Caco-2 (cell line): ENCODE results near the gene PTTG1IP. TPM values are rescaled to one million over a fixed set of nuclear protein-coding genes. Genes with fewer than 3 reads are reported as not detected.
A peak's percentile ranks its signal among the peaks of the same experiment; 100 is the strongest.

Experiments used
- BruUV-seq: library from RNA; stranded (reverse); fragments of 400-500 nt; replicated peaks from 2 replicates; lab custom pipeline; 2021; lab: Mats Ljungman, UMichigan
- CTCF ChIA-PET: fragments of 300-600 bp; sonication (Branson Sonifier 250); formaldehyde crosslinking; loops from one replicate; lab custom pipeline; 2022; ENCODE audit warnings: antibody characterized with exemption; lab: Charles Lee
- POLR2A ChIA-PET: fragments of 300-600 bp; sonication (Branson Sonifier 250); formaldehyde crosslinking; loops from one replicate; lab custom pipeline; 2022; ENCODE audit warnings: antibody characterized with exemption; lab: Charles Lee
- DNase-seq, 2 experiments: peaks; one replicate each; pipeline versions ENCODE4 v3.0.0 to v3.0.0-alpha.2; 2020 to 2022
- H3K27me3 ChIP-seq: replicated peaks from 2 replicates; pipeline ENCODE4 v1.6.0; 2011; ENCODE audit warnings: low read length; ENCODE audit not compliant: control insufficient read depth, insufficient read depth
- H3K36me3 ChIP-seq: 2 replicates; pipeline ENCODE4 v1.5.1; 2011; ENCODE audit warnings: low read length; ENCODE audit not compliant: control insufficient read depth, insufficient read depth
- H3K4me1 ChIP-seq: fragments of 250-450 bp; sonication (Bioruptor Pico); 2 replicates; pipeline ENCODE4 v1.5.1; 2020; ENCODE audit warnings: mild to moderate bottlenecking
- H3K4me3 ChIP-seq: 2 replicates; pipeline ENCODE4 v1.5.1; 2011; ENCODE audit warnings: low read depth, mild to moderate bottlenecking, control low read depth, low read length
- H3K9me3 ChIP-seq: fragments of 250-450 bp; sonication (Bioruptor Pico); 2 replicates; pipeline ENCODE4 v1.5.1; 2020; ENCODE audit warnings: mild to moderate bottlenecking, moderate library complexity
- H3K27ac Mint-ChIP-seq: one replicate; pipeline ENCODE4 v1.8.0; 2022; ENCODE audit warnings: mixed read lengths; ENCODE audit not compliant: unreplicated experiment
- H3K27me3 Mint-ChIP-seq: one replicate; pipeline ENCODE4 v1.8.0; 2022; ENCODE audit warnings: mixed read lengths; ENCODE audit not compliant: insufficient read depth, unreplicated experiment
- H3K36me3 Mint-ChIP-seq: one replicate; pipeline ENCODE4 v1.8.0; 2022; ENCODE audit warnings: mild to moderate bottlenecking, mixed read lengths; ENCODE audit not compliant: insufficient read depth, unreplicated experiment
- H3K4me1 Mint-ChIP-seq: one replicate; pipeline ENCODE4 v1.8.0; 2022; ENCODE audit warnings: low read depth, mixed read lengths; ENCODE audit not compliant: unreplicated experiment
- H3K4me3 Mint-ChIP-seq: one replicate; pipeline ENCODE4 v1.8.0; 2022; ENCODE audit warnings: mild to moderate bottlenecking, moderate library complexity, mixed read lengths; ENCODE audit not compliant: unreplicated experiment
- H3K9me3 Mint-ChIP-seq: one replicate; pipeline ENCODE4 v1.8.0; 2022; ENCODE audit warnings: mixed read lengths; ENCODE audit not compliant: unreplicated experiment
- intact Hi-C: fragments of 100-400 bp; cut with micrococcal nuclease; formaldehyde crosslinking; loops from one replicate; pipeline ENCODE4 v1.10.0; 2022; ENCODE audit not compliant: unreplicated experiment
- total RNA-seq: library from RNA; stranded (reverse); gene quantifications from 2 replicates; pipeline ENCODE4 v1.2.3, GENCODE V29; 2022
- TF ChIP-seq, protein P1 (sequence below), 2 experiments: fragments of 200-600 bp in 1 of 2; IDR thresholded peaks; 1 replicate in 1 of 2; 2 replicates in 1 of 2; pipeline versions ENCODE4 v1.5.1 to v1.8.0; 2011 to 2022; ENCODE audit warnings: antibody characterized with exemption in 1 of 2, control low read depth in 1 of 2, inconsistent platforms in 1 of 2, low read depth in 1 of 2, low read length in 1 of 2, mild to moderate bottlenecking in 1 of 2, moderate library complexity in 1 of 2; ENCODE audit not compliant: insufficient read depth in 1 of 2, severe bottlenecking in 1 of 2, unreplicated experiment in 1 of 2

Gene PTTG1IP
- total RNA-seq, 1 experiment from 2014 or later: 296 TPM

DNA sequence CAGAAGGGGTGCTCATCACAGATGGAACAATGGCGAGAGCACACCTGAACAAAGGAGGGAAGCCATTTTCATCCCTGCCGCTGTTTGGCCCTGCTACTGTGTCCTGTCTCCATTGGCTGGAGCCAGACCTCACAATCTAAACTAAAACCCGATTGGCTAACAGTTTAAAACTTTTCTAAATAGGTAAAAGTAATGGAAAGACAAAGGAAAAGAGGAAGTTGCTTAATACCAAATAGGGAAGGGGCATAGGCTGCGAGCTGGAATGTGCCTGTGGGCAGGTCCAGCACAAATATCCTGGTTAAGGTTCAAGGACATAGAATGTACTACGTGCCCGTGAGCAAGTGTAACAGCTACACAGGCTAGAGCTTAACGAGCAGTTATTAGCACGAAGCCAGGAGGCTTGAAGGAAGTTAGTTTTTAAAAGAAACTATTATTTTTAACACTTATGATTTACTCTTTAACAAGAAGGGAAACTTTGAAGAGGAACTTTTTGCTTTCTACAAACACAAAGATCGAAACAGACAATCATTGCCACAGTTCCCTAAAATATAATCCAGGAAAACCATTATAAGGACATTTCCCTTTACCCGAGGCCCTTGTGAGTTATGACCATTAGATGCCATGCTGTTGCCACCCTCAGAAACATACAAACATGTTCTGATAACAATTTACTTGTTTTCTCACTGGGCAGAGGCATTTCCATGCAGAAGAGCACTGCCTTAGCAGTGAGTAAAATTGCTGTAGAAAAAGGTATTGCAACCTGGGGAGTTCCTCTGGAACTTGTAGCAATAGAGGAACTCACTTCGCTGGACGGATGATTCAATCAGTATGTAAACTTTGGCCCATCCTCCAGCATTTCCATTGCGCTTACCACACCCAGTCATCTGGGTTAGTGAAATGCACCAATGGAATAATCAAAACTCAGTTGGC, 4.8 kb upstream of the PTTG1IP start:
- Histone ChIP-seq H3K36me3 (no peaks in the 10 kb centered on the region), H3K9me3 (no peaks in the 10 kb centered on the region), H3K4me1 (peaks cover 22% of the 10 kb centered on the region), H3K27me3 (no peaks in the 10 kb centered on the region), H3K4me3 (no peak overlapping the region)
- TF ChIP-seq, protein P1, sequence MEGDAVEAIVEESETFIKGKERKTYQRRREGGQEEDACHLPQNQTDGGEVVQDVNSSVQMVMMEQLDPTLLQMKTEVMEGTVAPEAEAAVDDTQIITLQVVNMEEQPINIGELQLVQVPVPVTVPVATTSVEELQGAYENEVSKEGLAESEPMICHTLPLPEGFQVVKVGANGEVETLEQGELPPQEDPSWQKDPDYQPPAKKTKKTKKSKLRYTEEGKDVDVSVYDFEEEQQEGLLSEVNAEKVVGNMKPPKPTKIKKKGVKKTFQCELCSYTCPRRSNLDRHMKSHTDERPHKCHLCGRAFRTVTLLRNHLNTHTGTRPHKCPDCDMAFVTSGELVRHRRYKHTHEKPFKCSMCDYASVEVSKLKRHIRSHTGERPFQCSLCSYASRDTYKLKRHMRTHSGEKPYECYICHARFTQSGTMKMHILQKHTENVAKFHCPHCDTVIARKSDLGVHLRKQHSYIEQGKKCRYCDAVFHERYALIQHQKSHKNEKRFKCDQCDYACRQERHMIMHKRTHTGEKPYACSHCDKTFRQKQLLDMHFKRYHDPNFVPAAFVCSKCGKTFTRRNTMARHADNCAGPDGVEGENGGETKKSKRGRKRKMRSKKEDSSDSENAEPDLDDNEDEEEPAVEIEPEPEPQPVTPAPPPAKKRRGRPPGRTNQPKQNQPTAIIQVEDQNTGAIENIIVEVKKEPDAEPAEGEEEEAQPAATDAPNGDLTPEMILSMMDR (IDR thresholded peaks at IDR 0.05; ENCODE audit: insufficient read depth in 1 of 2, low read depth in 1 of 2, low read length in 1 of 2, severe bottlenecking in 1 of 2, unreplicated experiment in 1 of 2): no peak
- peaks cover 16% of the 10 kb centered on the region for H3K36me3 Mint-ChIP-seq
- no peak for DNase-seq
- no peaks in the 10 kb centered on the region for H3K9me3 Mint-ChIP-seq
- H3K4me3 Mint-ChIP-seq: no peak overlapping the region
- CTCF ChIA-PET: no interaction called here
- no peaks in the 10 kb centered on the region for H3K27me3 Mint-ChIP-seq
- intact Hi-C loops: loop anchor here (10.0 kb wide), 1 partner anchor 544 kb away; the partner anchor contains the start of gene CFAP410
- POLR2A ChIA-PET: interaction anchor here (0.6 kb wide), 1 partner anchor 248 kb away, joined by 3 read pairs; no protein-coding TSS in a partner anchor
- no TSS peak for BruUV-seq
- H3K4me1 Mint-ChIP-seq: peaks cover 24% of the 10 kb centered on the region
- no peak overlapping the region for H3K27ac Mint-ChIP-seq

- peaks cover 21% of the 10 kb centered on the region for H3K4me1 Mint-ChIP-seq
- no peaks in the 10 kb centered on the region for H3K36me3 ChIP-seq
- peaks cover 16% of the 10 kb centered on the region for H3K4me1 ChIP-seq
- H3K4me3 ChIP-seq: no peak overlapping the region
- intact Hi-C loops: loop anchor here (10.0 kb wide), 1 partner anchor 542 kb away; the partner anchor contains the start of gene CFAP410
- TF ChIP-seq, protein P1 (IDR thresholded peaks at IDR 0.05; ENCODE audit: insufficient read depth in 1 of 2, low read depth in 1 of 2, low read length in 1 of 2, severe bottlenecking in 1 of 2, unreplicated experiment in 1 of 2): no peak
- H3K9me3 ChIP-seq: no peaks in the 10 kb centered on the region
- BruUV-seq: no TSS peak
- H3K27me3 Mint-ChIP-seq: no peaks in the 10 kb centered on the region
- H3K9me3 Mint-ChIP-seq: no peaks in the 10 kb centered on the region
- CTCF ChIA-PET: interaction anchor here (0.7 kb wide), 1 partner anchor 78 kb away, joined by 3 read pairs; no protein-coding TSS in a partner anchor
- H3K27me3 ChIP-seq: no peaks in the 10 kb centered on the region
- DNase-seq: no peak
- POLR2A ChIA-PET: no interaction called here
- no peak overlapping the region for H3K27ac Mint-ChIP-seq
- peaks cover 27% of the 10 kb centered on the region for H3K36me3 Mint-ChIP-seq
- no peak overlapping the region for H3K4me3 Mint-ChIP-seq
Observed at GRCh38 chr21:44876849-44877575, 3.5 kb upstream of the PTTG1IP start.

DNA sequence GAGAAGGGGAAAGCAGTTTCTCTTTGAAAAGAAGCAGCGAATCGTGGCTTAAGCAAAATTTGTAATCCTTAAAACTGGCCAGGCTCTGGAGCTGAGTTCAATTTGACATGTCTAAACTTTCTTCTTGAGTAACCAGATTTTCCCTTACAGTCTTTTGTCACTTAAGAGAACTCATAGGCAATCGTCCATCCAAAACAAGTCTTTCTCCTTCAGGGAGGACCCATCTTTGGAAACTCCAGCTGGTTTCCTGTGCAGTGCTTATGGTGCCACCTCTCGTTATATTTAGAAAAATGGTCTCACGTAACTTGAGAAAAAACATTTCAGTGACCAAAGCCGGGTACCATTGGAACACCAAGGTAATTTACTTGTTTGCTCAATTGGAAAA, 1.8 kb upstream of the PTTG1IP start:
- no TSS peak for BruUV-seq
- Histone ChIP-seq H3K27me3 (no peaks in the 10 kb centered on the region), H3K9me3 (no peaks in the 10 kb centered on the region), H3K4me1 (peaks cover 31% of the 10 kb centered on the region), H3K36me3 (no peaks in the 10 kb centered on the region), H3K4me3 (peak overlapping the region; percentile 74)
- H3K27ac Mint-ChIP-seq: no peak overlapping the region
- CTCF ChIA-PET: interaction anchor here (0.6 to 3.0 kb wide), 6 partner anchors 9 to 365 kb away, joined by 3 to 16 read pairs (median 4); no protein-coding TSS in a partner anchor
- POLR2A ChIA-PET: interaction anchor here (0.8 kb wide), 1 partner anchor 74 kb away, joined by 3 read pairs; the partner anchor contains the start of gene UBE2G2
- intact Hi-C loops: loop anchor here (1.0 to 10.0 kb wide), 2 partner anchors 75 to 541 kb away; partner anchors contain the start of gene CFAP410
- peak in 1 of 2 experiments; percentile 46 for DNase-seq
- peak overlapping the region; percentile 95 for H3K4me3 Mint-ChIP-seq
- H3K36me3 Mint-ChIP-seq: peaks cover 40% of the 10 kb centered on the region
- TF ChIP-seq, protein P1 (IDR thresholded peaks at IDR 0.05; ENCODE audit: insufficient read depth in 1 of 2, low read depth in 1 of 2, low read length in 1 of 2, severe bottlenecking in 1 of 2, unreplicated experiment in 1 of 2): peak in 1 of 2 experiments; percentile 40
- no peaks in the 10 kb centered on the region for H3K27me3 Mint-ChIP-seq
- H3K9me3 Mint-ChIP-seq: no peaks in the 10 kb centered on the region
- peaks cover 22% of the 10 kb centered on the region for H3K4me1 Mint-ChIP-seq
